Measurements from ENCODE around the gene SEC24D.
"Not testable (repeated sequence)": the region's sequence is repeated elsewhere in the genome, so short reads cannot be mapped to it uniquely, and the experiment has no call there.

The SEC24D gene

DNA sequence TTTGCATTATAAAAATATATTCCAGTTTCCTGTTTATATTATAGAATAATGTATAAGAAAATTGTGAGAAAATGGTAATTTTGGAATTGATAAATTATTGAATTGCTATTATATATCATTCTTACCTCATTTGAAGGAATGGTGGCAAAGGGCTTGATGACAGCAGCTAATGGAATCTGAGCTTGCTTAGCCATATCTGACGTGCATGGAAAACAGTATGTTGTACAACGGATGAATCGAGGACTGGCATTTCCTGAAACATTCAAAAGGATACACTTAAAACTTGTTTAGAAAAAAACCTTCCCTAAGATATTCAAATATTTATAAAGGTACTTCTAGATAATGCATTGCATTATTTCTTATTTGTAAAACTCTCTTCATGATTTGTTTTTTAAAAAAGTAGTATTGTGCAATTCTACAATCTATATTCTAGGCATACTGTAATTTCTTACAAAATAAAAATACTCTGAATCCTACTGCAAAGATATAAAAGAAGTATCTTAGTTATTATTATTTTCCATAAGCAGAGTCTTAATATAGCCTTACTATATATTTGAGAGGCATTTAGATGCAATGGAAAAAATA, 38.3 kb downstream of the SEC24D start:
- H3K4me3 ChIP-seq (ENCODE audit: low read depth, low read length) = no peak overlapping the region
- no peaks in the 10 kb centered on the region for H3K4me1 ChIP-seq (ENCODE audit: control insufficient read depth, insufficient read depth, low read length)
- ChIA-PET POLR2A (no interaction called here), CTCF (interaction anchor here (0.6 kb wide), 1 partner anchor 8 kb away, joined by 3 read pairs; no protein-coding TSS in a partner anchor)
- TF ChIP-seq, protein P1, sequence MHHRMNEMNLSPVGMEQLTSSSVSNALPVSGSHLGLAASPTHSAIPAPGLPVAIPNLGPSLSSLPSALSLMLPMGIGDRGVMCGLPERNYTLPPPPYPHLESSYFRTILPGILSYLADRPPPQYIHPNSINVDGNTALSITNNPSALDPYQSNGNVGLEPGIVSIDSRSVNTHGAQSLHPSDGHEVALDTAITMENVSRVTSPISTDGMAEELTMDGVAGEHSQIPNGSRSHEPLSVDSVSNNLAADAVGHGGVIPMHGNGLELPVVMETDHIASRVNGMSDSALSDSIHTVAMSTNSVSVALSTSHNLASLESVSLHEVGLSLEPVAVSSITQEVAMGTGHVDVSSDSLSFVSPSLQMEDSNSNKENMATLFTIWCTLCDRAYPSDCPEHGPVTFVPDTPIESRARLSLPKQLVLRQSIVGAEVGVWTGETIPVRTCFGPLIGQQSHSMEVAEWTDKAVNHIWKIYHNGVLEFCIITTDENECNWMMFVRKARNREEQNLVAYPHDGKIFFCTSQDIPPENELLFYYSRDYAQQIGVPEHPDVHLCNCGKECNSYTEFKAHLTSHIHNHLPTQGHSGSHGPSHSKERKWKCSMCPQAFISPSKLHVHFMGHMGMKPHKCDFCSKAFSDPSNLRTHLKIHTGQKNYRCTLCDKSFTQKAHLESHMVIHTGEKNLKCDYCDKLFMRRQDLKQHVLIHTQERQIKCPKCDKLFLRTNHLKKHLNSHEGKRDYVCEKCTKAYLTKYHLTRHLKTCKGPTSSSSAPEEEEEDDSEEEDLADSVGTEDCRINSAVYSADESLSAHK (tag by site-specific recombination; IDR thresholded peaks at IDR 0.05) = no peak
- TF ChIP-seq ZNF629 (tag by site-specific recombination; IDR thresholded peaks at IDR 0.05) (no peak), ZNF626 (tag by site-specific recombination; IDR thresholded peaks at IDR 0.05) (no peak), ZBTB20 (tag by site-specific recombination; IDR thresholded peaks at IDR 0.05) (no peak), IKZF3 (tag by site-specific recombination; IDR thresholded peaks at IDR 0.05) (no peak), ZNF571 (tag by site-specific recombination; IDR thresholded peaks at IDR 0.05) (no peak), YY2 (tag by site-specific recombination; IDR thresholded peaks at IDR 0.05) (no peak)
- TF ChIP-seq, protein P2, sequence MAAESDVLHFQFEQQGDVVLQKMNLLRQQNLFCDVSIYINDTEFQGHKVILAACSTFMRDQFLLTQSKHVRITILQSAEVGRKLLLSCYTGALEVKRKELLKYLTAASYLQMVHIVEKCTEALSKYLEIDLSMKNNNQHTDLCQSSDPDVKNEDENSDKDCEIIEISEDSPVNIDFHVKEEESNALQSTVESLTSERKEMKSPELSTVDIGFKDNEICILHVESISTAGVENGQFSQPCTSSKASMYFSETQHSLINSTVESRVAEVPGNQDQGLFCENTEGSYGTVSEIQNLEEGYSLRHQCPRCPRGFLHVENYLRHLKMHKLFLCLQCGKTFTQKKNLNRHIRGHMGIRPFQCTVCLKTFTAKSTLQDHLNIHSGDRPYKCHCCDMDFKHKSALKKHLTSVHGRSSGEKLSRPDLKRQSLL (tag by site-specific recombination; IDR thresholded peaks at IDR 0.05) = no peak
- TF ChIP-seq, protein P3, sequence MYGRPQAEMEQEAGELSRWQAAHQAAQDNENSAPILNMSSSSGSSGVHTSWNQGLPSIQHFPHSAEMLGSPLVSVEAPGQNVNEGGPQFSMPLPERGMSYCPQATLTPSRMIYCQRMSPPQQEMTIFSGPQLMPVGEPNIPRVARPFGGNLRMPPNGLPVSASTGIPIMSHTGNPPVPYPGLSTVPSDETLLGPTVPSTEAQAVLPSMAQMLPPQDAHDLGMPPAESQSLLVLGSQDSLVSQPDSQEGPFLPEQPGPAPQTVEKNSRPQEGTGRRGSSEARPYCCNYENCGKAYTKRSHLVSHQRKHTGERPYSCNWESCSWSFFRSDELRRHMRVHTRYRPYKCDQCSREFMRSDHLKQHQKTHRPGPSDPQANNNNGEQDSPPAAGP (tag by site-specific recombination; IDR thresholded peaks at IDR 0.05) = no peak
- H3K9me3 ChIP-seq (ENCODE audit: control insufficient read depth, insufficient read depth, low read depth, low read length) = no peaks in the 10 kb centered on the region
- peaks cover 0 to 60% of the 10 kb centered on the region in 2 experiments; a peak in 1 of 3 replicates for H3K36me3 ChIP-seq (ENCODE audit: control insufficient read depth in 2 of 2, insufficient read depth in 1 of 2, low read length in 2 of 2)
- no peak overlapping the region for H3K27ac ChIP-seq (ENCODE audit: extremely low read depth, low read depth, low read length)

DNA sequence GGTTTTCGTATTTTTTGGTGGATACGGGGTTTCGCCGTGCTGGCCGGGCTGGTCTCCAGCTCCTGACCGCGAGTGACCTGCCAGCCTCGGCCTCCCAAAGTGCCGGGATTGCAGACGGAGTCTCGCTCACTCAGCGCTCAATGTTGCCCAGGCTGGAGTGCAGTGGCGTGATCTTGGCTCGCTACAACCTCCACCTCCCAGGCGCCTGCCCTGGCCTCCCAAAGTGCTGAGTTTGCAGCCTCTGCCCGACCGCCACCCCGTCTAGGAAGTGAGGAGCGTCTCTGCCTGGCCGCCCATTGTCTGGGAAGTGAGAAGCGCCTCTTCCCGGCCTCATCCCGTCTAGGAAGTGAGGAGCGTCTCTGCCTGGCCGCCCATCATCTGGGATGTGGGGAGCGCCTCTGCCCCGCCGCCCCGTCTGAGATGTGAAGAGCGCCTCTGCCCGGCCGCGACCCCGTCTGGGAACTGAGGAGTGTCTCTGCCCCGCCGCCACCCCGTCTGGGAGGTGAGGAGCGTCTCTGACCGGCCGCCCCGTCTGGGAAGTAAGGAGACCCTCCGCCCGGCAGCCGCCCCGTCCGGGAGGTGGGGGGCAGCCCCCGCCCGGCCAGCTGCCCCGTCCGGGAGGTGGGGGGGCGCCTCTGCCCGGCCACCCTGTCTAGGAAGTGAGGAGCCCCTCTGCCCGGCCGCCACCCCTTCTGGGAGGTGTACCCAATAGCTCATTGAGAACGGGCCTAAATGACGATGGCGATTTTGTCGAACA, 44.1 kb downstream of the SEC24D start:
- H3K4me3 ChIP-seq (ENCODE audit: low read depth, low read length); CTCF ChIA-PET; H3K27ac ChIP-seq (ENCODE audit: extremely low read depth, low read depth, low read length); H3K9me3 ChIP-seq (ENCODE audit: control insufficient read depth, insufficient read depth, low read depth, low read length); POLR2A ChIA-PET; H3K4me1 ChIP-seq (ENCODE audit: control insufficient read depth, insufficient read depth, low read length): not testable (repeated sequence)
- peaks cover 0 to 19% of the 10 kb centered on the region in 2 experiments; a peak in 1 of 3 replicates for H3K36me3 ChIP-seq (ENCODE audit: control insufficient read depth in 2 of 2, insufficient read depth in 1 of 2, low read length in 2 of 2)

DNA sequence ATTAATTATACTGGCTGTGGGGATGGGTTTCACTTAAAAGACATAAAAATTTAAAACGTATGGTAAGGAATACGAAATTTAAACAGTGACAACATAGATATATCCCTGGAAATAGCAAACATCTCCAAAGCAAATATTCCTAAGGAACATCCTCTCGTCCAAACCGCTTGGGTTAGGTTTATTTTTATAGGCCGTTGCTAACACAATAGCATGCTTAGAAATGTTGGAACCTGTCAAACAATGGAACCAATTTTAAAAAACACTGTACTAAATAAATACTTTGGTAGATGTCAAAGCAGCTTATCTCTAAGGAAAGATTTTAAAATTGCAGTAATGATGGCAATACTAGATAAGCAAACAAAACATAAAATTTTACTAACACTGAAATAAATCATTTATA, 45.4 kb downstream of the SEC24D start:
- POLR2A ChIA-PET = no interaction called here
- no peak overlapping the region for H3K27ac ChIP-seq (ENCODE audit: extremely low read depth, low read depth, low read length)
- TF ChIP-seq ZNF2 (tag by site-specific recombination; IDR thresholded peaks at IDR 0.05) (no peak), ZNF184 (tag by site-specific recombination; IDR thresholded peaks at IDR 0.05) (no peak), KLF8 (tag by site-specific recombination; IDR thresholded peaks at IDR 0.05) (no peak), ZNF175 (tag by site-specific recombination; IDR thresholded peaks at IDR 0.05) (no peak), ZNF768 (tag by site-specific recombination; IDR thresholded peaks at IDR 0.05) (no peak)
- TF ChIP-seq, protein P4, sequence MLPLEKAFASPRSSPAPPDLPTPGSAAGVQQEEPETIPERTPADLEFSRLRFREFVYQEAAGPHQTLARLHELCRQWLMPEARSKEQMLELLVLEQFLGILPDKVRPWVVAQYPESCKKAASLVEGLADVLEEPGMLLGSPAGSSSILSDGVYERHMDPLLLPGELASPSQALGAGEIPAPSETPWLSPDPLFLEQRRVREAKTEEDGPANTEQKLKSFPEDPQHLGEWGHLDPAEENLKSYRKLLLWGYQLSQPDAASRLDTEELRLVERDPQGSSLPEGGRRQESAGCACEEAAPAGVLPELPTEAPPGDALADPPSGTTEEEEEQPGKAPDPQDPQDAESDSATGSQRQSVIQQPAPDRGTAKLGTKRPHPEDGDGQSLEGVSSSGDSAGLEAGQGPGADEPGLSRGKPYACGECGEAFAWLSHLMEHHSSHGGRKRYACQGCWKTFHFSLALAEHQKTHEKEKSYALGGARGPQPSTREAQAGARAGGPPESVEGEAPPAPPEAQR (tag by site-specific recombination; IDR thresholded peaks at IDR 0.05) = no peak
- TF ChIP-seq, protein P5, sequence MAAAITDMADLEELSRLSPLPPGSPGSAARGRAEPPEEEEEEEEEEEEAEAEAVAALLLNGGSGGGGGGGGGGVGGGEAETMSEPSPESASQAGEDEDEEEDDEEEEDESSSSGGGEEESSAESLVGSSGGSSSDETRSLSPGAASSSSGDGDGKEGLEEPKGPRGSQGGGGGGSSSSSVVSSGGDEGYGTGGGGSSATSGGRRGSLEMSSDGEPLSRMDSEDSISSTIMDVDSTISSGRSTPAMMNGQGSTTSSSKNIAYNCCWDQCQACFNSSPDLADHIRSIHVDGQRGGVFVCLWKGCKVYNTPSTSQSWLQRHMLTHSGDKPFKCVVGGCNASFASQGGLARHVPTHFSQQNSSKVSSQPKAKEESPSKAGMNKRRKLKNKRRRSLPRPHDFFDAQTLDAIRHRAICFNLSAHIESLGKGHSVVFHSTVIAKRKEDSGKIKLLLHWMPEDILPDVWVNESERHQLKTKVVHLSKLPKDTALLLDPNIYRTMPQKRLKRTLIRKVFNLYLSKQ (tag by site-specific recombination; IDR thresholded peaks at IDR 0.05; ENCODE audit: borderline replicate concordance) = no peak
- TF ChIP-seq, protein P6, sequence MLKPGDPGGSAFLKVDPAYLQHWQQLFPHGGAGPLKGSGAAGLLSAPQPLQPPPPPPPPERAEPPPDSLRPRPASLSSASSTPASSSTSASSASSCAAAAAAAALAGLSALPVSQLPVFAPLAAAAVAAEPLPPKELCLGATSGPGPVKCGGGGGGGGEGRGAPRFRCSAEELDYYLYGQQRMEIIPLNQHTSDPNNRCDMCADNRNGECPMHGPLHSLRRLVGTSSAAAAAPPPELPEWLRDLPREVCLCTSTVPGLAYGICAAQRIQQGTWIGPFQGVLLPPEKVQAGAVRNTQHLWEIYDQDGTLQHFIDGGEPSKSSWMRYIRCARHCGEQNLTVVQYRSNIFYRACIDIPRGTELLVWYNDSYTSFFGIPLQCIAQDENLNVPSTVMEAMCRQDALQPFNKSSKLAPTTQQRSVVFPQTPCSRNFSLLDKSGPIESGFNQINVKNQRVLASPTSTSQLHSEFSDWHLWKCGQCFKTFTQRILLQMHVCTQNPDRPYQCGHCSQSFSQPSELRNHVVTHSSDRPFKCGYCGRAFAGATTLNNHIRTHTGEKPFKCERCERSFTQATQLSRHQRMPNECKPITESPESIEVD (tag by site-specific recombination; IDR thresholded peaks at IDR 0.05) = peak; percentile 42; the same call in 1 of the 2 replicates
- CTCF ChIA-PET = interaction anchor here (0.6 kb wide), 1 partner anchor 15 kb away, joined by 4 read pairs; no protein-coding TSS in a partner anchor
- H3K4me3 ChIP-seq (ENCODE audit: low read depth, low read length) = no peak overlapping the region
- peaks cover 4% of the 10 kb centered on the region for H3K4me1 ChIP-seq (ENCODE audit: control insufficient read depth, insufficient read depth, low read length)
- no peaks in the 10 kb centered on the region for H3K9me3 ChIP-seq (ENCODE audit: control insufficient read depth, insufficient read depth, low read depth, low read length)
- H3K36me3 ChIP-seq (ENCODE audit: control insufficient read depth in 2 of 2, insufficient read depth in 1 of 2, low read length in 2 of 2) = peaks cover 0 to 6% of the 10 kb centered on the region in 2 experiments; a peak in 1 of 3 replicates

Data from HEK293 (cell line).